Kidney (tissue), 14 donors: ENCODE measurements around the gene NSD2. TPM values are rescaled to one million over a fixed set of nuclear protein-coding genes. Genes with fewer than 3 reads are reported as not detected.

Source experiments
- DNase-seq, 5 donors: peaks; one replicate each; pipeline ENCODE4 v3.0.0-alpha.2; 2013 to 2020
- FAIRE-seq: peaks from 2 replicates; lab custom pipeline; 2012; peaks lifted over from hg19 to GRCh38; lab: Jason Lieb, UNC
- H3K27ac ChIP-seq, 2 donors: one replicate each; pipeline ENCODE4 v1.7.0; 2013; ENCODE audit warnings: low read depth in 2 of 2, low read length in 2 of 2, inconsistent platforms in 1 of 2
- H3K27me3 ChIP-seq: one replicate; pipeline ENCODE4 v1.7.1; 2013; ENCODE audit warnings: low read length, inconsistent platforms; ENCODE audit not compliant: control insufficient read depth, insufficient read depth
- H3K36me3 ChIP-seq, 3 donors: one replicate each; pipeline versions ENCODE4 v1.7.0 to v1.7.1; 2013; ENCODE audit warnings: low read length in 3 of 3, control low read depth in 1 of 3, inconsistent platforms in 1 of 3; ENCODE audit not compliant: insufficient read depth in 3 of 3, control insufficient read depth in 2 of 3
- H3K4me1 ChIP-seq, 3 donors: one replicate each; pipeline versions ENCODE4 v1.7.0 to v1.7.1; 2013; ENCODE audit warnings: low read length in 3 of 3, inconsistent platforms in 1 of 3, low read depth in 1 of 3; ENCODE audit not compliant: control insufficient read depth in 2 of 3, insufficient read depth in 2 of 3
- H3K4me3 ChIP-seq, 3 donors: one replicate each; pipeline versions ENCODE4 v1.7.0 to v1.8.1; 2013; ENCODE audit warnings: low read length in 3 of 3, control low read depth in 1 of 3, inconsistent platforms in 1 of 3
- H3K9ac ChIP-seq, 3 donors: one replicate each; pipeline versions ENCODE4 v1.7.0 to v1.7.1; 2013; ENCODE audit warnings: low read length in 3 of 3, control low read depth in 1 of 3, inconsistent platforms in 1 of 3
- H3K9me3 ChIP-seq, 3 donors: one replicate each; pipeline versions ENCODE4 v1.7.0 to v1.7.1; 2013; ENCODE audit warnings: low read length in 3 of 3, control low read depth in 1 of 3, inconsistent platforms in 1 of 3; ENCODE audit not compliant: control insufficient read depth in 2 of 3, insufficient read depth in 1 of 3
- intact Hi-C: fragments of 100-400 bp; cut with DNase I; formaldehyde crosslinking; loops from one replicate; pipeline ENCODE4 v1.11.1; 2022
- polyA plus RNA-seq: library from polyadenylated mRNA; stranded (reverse); fragments of 350-450 nt; fragmentation: Illumina TruSeq; extraction: RNeasy Lipid Tissue Mini Kit (QIAGEN cat#74804); gene quantifications from one replicate; pipeline ENCODE4 v1.2.3, GENCODE V29; 2014; ENCODE audit warnings: low read depth, low replicate concordance; ENCODE audit not compliant: insufficient read depth
- total RNA-seq: library from RNA; stranded (reverse); fragmentation: NEBNext Ultra II Directional; extraction: Animal tissue kit (Norgen Biotek cat#: 25700); gene quantifications from one replicate; pipeline ENCODE4 v1.2.1, GENCODE V29; 2021
- TF ChIP-seq, protein P1 (sequence below): IDR thresholded peaks from 3 replicates; pipeline ENCODE4 v1.5.1; 2012; ENCODE audit warnings: mild to moderate bottlenecking, moderate library complexity, borderline replicate concordance; ENCODE audit not compliant: insufficient read depth; ENCODE audit errors: extremely low read depth
- donor health status: control.
- donor health status: control.
- donor health status: control.
- donor health status: control.
- donor health status: control.
- donor health status: DM: yes; HTN: yes; CAD: no.
- donor health status: Normal renal cell carcinoma (clear cell type).

Gene NSD2
- total and polyA plus RNA-seq, 2 donors from 2014 or later: 5.5 to 51.2 TPM

- DNase-seq: no peak
- Histone ChIP-seq H3K9ac (no peak overlapping the region), H3K36me3 (peaks cover 2 to 28% (median 5%) of the 10 kb centered on the region in 3 donors), H3K9me3 (no peaks in the 10 kb centered on the region), H3K27ac (no peak overlapping the region), H3K27me3 (no peaks in the 10 kb centered on the region), H3K4me1 (no peaks in the 10 kb centered on the region), H3K4me3 (no peak overlapping the region)
- no peak for FAIRE-seq
- TF ChIP-seq, protein P1, sequence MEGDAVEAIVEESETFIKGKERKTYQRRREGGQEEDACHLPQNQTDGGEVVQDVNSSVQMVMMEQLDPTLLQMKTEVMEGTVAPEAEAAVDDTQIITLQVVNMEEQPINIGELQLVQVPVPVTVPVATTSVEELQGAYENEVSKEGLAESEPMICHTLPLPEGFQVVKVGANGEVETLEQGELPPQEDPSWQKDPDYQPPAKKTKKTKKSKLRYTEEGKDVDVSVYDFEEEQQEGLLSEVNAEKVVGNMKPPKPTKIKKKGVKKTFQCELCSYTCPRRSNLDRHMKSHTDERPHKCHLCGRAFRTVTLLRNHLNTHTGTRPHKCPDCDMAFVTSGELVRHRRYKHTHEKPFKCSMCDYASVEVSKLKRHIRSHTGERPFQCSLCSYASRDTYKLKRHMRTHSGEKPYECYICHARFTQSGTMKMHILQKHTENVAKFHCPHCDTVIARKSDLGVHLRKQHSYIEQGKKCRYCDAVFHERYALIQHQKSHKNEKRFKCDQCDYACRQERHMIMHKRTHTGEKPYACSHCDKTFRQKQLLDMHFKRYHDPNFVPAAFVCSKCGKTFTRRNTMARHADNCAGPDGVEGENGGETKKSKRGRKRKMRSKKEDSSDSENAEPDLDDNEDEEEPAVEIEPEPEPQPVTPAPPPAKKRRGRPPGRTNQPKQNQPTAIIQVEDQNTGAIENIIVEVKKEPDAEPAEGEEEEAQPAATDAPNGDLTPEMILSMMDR: no peak
- intact Hi-C loops: no loop called here
Observed at GRCh38 chr4:1962980-1963379, 91.8 kb downstream of the NSD2 start.

GRCh38 chr4:1964443-1964842 is 93.2 kb downstream of the NSD2 start:
- H3K4me1 ChIP-seq: no peaks in the 10 kb centered on the region
- no peak overlapping the region for H3K27ac ChIP-seq
- H3K9me3 ChIP-seq: no peaks in the 10 kb centered on the region
- intact Hi-C loops: no loop called here
- no peak overlapping the region for H3K4me3 ChIP-seq
- H3K9ac ChIP-seq: no peak overlapping the region
- H3K27me3 ChIP-seq: no peaks in the 10 kb centered on the region
- FAIRE-seq (no peak), DNase-seq (no peak)
- TF ChIP-seq, protein P1: no peak
- H3K36me3 ChIP-seq: peaks cover 0 to 19% (median 2%) of the 10 kb centered on the region in 3 donors

- H3K9me3 ChIP-seq: no peaks in the 10 kb centered on the region
- H3K4me1 ChIP-seq: no peaks in the 10 kb centered on the region
- peaks cover 0 to 19% (median 2%) of the 10 kb centered on the region in 3 donors for H3K36me3 ChIP-seq
- H3K27ac ChIP-seq: no peak overlapping the region
- DNase-seq (no peak), FAIRE-seq (no peak)
- no peaks in the 10 kb centered on the region for H3K27me3 ChIP-seq
- TF ChIP-seq, protein P1: no peak
- no peak overlapping the region for H3K4me3 ChIP-seq
- intact Hi-C loops: no loop called here
- H3K9ac ChIP-seq: no peak overlapping the region
Observed at GRCh38 chr4:1964971-1965370, 93.8 kb downstream of the NSD2 start.
